Measurements from ENCODE around the gene ARRB1. TPM values are rescaled to one million over a fixed set of nuclear protein-coding genes. Genes with fewer than 3 reads are reported as not detected.
"Not testable (repeated sequence)": the region's sequence is repeated elsewhere in the genome, so short reads cannot be mapped to it uniquely, and the experiment has no call there.

The ARRB1 gene
- total RNA-seq, 1 donor from 2014 or later, result 16.6 TPM

DNA sequence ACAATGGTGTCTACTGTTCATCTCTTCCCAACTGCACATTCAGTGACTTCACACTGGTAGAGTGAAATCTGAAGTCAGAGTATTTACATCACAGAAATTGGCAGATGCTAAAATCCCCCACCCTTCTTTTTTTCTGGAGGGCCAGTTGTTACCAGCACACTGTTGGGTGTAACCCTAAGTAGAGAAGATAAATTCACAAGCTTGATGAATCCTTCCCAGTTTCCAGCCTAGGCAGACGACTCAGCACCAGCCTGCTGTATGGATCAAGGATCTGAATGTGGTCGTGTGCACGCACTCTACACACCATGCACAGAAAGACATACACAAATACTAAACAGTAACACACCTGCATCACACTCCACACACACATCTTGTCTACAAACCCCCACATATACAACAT, 46.0 kb downstream of the ARRB1 start:
- TF ChIP-seq, protein P1, sequence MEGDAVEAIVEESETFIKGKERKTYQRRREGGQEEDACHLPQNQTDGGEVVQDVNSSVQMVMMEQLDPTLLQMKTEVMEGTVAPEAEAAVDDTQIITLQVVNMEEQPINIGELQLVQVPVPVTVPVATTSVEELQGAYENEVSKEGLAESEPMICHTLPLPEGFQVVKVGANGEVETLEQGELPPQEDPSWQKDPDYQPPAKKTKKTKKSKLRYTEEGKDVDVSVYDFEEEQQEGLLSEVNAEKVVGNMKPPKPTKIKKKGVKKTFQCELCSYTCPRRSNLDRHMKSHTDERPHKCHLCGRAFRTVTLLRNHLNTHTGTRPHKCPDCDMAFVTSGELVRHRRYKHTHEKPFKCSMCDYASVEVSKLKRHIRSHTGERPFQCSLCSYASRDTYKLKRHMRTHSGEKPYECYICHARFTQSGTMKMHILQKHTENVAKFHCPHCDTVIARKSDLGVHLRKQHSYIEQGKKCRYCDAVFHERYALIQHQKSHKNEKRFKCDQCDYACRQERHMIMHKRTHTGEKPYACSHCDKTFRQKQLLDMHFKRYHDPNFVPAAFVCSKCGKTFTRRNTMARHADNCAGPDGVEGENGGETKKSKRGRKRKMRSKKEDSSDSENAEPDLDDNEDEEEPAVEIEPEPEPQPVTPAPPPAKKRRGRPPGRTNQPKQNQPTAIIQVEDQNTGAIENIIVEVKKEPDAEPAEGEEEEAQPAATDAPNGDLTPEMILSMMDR (IDR thresholded peaks at IDR 0.05), result no peak
- H3K4me1 Mint-ChIP-seq (ENCODE audit: low read depth), result no peaks in the 10 kb centered on the region
- no peaks in the 10 kb centered on the region for H3K27me3 Mint-ChIP-seq (ENCODE audit: low read depth)
- H3K36me3 Mint-ChIP-seq (ENCODE audit: low read depth), result no peaks in the 10 kb centered on the region
- no peak for DNase-seq (ENCODE audit: low spot score)
- H3K9me3 Mint-ChIP-seq (ENCODE audit: low read depth), result no peaks in the 10 kb centered on the region
- H3K4me3 Mint-ChIP-seq (ENCODE audit: unreplicated experiment), result no peak overlapping the region
- no peak overlapping the region for H3K27ac Mint-ChIP-seq (ENCODE audit: unreplicated experiment)

DNA sequence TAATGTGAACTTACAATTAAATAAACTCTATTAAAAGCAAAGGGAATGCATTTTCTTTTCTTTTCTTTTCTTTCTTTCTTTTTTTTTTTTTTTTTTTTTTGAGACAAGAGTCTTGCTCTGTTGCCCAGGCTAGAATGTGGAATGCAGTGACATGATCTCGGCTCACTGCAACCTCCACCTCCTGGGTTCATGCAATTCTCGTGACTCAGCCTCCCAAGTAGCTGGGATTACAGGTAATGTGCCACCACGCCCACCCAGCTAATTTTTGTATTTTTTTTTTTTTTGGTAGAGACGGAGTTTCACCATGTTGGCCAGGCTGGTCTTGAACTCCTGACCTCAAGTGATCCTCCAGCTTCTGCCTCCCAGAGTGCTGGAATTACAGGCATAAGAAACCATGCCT, 46.5 kb downstream of the ARRB1 start:
- H3K27ac Mint-ChIP-seq (ENCODE audit: unreplicated experiment); H3K9me3 Mint-ChIP-seq (ENCODE audit: low read depth); H3K36me3 Mint-ChIP-seq (ENCODE audit: low read depth); DNase-seq (ENCODE audit: low spot score); H3K4me3 Mint-ChIP-seq (ENCODE audit: unreplicated experiment); H3K27me3 Mint-ChIP-seq (ENCODE audit: low read depth); H3K4me1 Mint-ChIP-seq (ENCODE audit: low read depth): not testable (repeated sequence)

DNA sequence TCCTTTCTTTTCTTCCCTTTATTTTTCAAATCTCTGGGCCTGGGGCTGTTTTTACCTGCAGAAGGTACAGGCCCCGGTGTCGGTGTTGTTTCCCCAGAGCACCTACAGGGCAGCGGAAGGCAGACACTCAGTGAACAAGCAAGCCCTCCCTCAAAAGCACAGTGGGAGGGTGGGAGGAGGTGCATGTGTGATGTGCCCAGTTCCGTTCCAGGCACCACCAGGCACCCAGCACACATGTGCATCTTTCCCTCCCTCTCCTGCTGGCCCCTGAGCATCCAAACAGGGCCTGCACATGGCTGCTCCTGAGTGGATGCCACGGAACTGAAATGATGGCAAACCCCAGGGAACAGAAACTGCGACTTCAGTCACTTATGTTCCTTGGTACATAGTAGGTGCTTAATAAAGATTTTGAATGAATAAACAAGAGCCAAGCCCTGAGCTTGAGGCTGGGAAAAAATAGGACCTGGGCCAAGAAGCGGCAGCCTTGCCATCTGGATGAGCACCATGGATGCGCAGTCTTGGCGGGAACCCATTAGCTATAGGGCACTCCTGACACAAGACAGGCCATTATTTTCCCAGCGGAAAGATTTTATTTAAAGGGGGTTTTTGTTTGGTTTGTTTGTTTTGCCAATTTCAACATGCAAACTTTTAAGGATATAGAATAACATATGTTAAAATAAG, 47.8 kb downstream of the ARRB1 start:
- no peak overlapping the region for H3K27ac Mint-ChIP-seq (ENCODE audit: unreplicated experiment)
- no peak for DNase-seq (ENCODE audit: low spot score)
- H3K4me3 Mint-ChIP-seq (ENCODE audit: unreplicated experiment), result no peak overlapping the region
- no peaks in the 10 kb centered on the region for H3K27me3 Mint-ChIP-seq (ENCODE audit: low read depth)
- H3K9me3 Mint-ChIP-seq (ENCODE audit: low read depth), result no peaks in the 10 kb centered on the region
- TF ChIP-seq, protein P1 (IDR thresholded peaks at IDR 0.05), result no peak
- no peaks in the 10 kb centered on the region for H3K4me1 Mint-ChIP-seq (ENCODE audit: low read depth)
- no peaks in the 10 kb centered on the region for H3K36me3 Mint-ChIP-seq (ENCODE audit: low read depth)

DNA sequence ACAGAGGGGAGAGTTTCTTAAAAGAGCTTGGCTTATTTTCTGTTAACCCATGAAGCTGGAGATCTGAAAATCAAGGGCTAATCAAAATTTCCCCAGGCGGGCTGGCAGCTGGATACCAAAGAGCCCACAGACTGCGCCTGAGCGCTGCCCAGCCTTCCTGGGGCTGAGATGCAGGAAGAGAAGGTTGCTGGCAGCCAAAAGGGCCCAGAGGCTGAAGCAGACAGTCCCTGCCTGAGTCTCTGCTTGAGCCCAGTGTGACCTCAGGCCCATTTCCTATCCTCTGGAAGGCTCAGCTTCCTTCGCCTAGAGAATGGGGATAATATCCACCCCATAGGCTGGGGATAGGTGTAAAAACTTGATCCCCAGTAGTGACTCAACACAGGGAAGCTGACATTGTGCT, 49.1 kb downstream of the ARRB1 start:
- Mint-ChIP-seq H3K36me3 (ENCODE audit: low read depth) (no peaks in the 10 kb centered on the region), H3K9me3 (ENCODE audit: low read depth) (no peaks in the 10 kb centered on the region), H3K27me3 (ENCODE audit: low read depth) (no peaks in the 10 kb centered on the region), H3K4me3 (ENCODE audit: unreplicated experiment) (no peak overlapping the region), H3K4me1 (ENCODE audit: low read depth) (no peaks in the 10 kb centered on the region), H3K27ac (ENCODE audit: unreplicated experiment) (no peak overlapping the region)
- no peak for DNase-seq (ENCODE audit: low spot score)
- TF ChIP-seq, protein P1 (IDR thresholded peaks at IDR 0.05), result no peak

DNA sequence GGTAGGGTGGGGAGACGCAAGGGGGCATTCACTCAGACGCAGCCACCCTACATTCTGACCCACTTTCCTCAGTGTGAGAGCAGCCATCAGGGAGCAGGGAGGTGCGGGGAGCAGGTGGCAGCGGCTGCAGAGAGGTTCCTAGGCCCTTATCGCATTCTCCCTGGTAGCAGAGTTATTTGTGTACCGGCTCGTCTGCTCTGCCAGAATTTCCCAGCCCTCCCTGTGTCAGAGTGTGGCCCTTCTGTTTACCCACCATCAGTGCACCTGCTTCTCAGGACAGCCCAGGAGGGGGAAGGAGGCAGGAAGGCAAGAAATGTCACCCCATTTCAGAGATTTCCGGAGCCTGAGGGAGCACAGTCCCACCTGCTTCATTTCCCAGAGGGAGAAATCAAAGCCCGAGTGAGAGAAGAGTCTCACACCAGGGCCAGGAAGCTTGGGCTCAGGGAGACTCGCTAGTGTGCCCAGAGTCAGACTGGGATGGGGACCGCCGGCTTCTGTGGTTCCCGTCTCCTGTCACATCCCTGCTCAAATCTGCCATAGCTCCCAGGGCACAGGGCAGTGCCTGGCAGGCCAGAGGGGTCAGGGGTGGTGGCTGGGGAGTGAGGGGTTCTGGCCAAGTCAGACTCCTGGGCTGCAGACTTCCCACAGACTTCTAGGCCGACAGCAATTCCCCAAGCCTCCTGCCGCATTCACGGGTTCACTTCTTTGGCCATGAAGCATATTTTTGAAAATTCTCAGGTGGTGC, 49.7 kb downstream of the ARRB1 start:
- no peaks in the 10 kb centered on the region for H3K4me1 Mint-ChIP-seq (ENCODE audit: low read depth)
- H3K9me3 Mint-ChIP-seq (ENCODE audit: low read depth), result no peaks in the 10 kb centered on the region
- TF ChIP-seq, protein P1 (IDR thresholded peaks at IDR 0.05), result no peak
- H3K27ac Mint-ChIP-seq (ENCODE audit: unreplicated experiment), result no peak overlapping the region
- DNase-seq (ENCODE audit: low spot score), result no peak
- no peaks in the 10 kb centered on the region for H3K36me3 Mint-ChIP-seq (ENCODE audit: low read depth)
- H3K27me3 Mint-ChIP-seq (ENCODE audit: low read depth), result no peaks in the 10 kb centered on the region
- no peak overlapping the region for H3K4me3 Mint-ChIP-seq (ENCODE audit: unreplicated experiment)
